DND-41 (cell line): ENCODE results near the gene C1orf35.
"Not testable (repeated sequence)": the region's sequence is repeated elsewhere in the genome, so short reads cannot be mapped to it uniquely, and the experiment has no call there.

Source experiments
- CTCF ChIP-seq: IDR thresholded peaks from 2 replicates; pipeline ENCODE4 v1.5.1; 2012; ENCODE audit warnings: borderline replicate concordance, low read length, moderate library complexity, mild to moderate bottlenecking; ENCODE audit not compliant: poor library complexity, severe bottlenecking; ENCODE audit errors: extremely low read depth
- EZH2 ChIP-seq: IDR thresholded peaks from 3 replicates; pipeline ENCODE4 v1.6.1; 2012; ENCODE audit warnings: borderline replicate concordance, low read depth, mild to moderate bottlenecking, moderate library complexity, low read length, inconsistent platforms; ENCODE audit not compliant: severe bottlenecking

DNA sequence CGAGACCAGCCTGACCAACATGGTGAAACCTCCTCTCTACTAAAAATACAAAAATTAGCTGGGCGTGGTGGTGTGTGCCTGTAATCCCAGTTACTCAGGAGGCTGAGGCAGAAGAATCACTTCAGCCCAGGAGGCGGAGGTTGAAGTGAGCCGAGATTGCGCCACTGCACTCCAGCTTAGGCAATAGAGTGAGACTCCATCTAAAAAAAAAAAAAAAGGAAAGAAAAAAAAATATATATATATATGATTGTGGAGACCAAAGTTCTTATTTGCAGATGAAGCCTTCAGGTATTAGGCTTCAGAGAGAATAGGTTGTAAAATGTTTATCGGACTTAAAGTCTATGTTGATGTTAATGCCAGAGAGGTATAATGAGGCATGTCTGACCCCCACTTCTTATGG lies 8.2 kb upstream of the C1orf35 start:
- not testable (repeated sequence) for TF ChIP-seq CTCF, EZH2
